Activated CD8-positive, alpha-beta T cell treated with anti-CD3 and anti-CD28 coated beads for 36 hours (primary cell): Measurements from ENCODE around the gene RAB6D. TPM values are rescaled to one million over a fixed set of nuclear protein-coding genes. Genes with fewer than 3 reads are reported as not detected.
"Not testable (repeated sequence)": the region's sequence is repeated elsewhere in the genome, so short reads cannot be mapped to it uniquely, and the experiment has no call there.

Experiments used
- ATAC-seq: fragments of 200-7000 bp; cut with Tn5 transposase; one replicate; pipeline ENCODE4 v1.10.0; 2021; ENCODE audit warnings: mild to moderate bottlenecking, moderate library complexity
- CTCF ChIA-PET: fragments of 350-600 bp; sonication (Branson Sonifier 250); formaldehyde crosslinking; loops from one replicate; lab custom pipeline; 2021; ENCODE audit warnings: antibody characterized with exemption; lab: Charles Lee
- POLR2A ChIA-PET: fragments of 350-600 bp; sonication (Branson Sonifier 250); formaldehyde crosslinking; loops from one replicate; lab custom pipeline; 2021; ENCODE audit warnings: antibody characterized with exemption; lab: Charles Lee
- DNase-seq: peaks from one replicate; pipeline ENCODE4 v3.0.0-alpha.2; 2020
- H3K27ac Mint-ChIP-seq: one replicate; pipeline ENCODE4 v1.8.0; 2021; ENCODE audit warnings: mild to moderate bottlenecking, mixed read lengths
- H3K27me3 Mint-ChIP-seq: one replicate; pipeline ENCODE4 v1.8.0; 2021; ENCODE audit warnings: mixed read lengths
- H3K36me3 Mint-ChIP-seq: one replicate; pipeline ENCODE4 v1.8.0; 2021; ENCODE audit warnings: low read depth, mixed read lengths
- H3K4me1 Mint-ChIP-seq: one replicate; pipeline ENCODE4 v1.8.0; 2021; ENCODE audit warnings: low read depth, mixed read lengths
- H3K4me3 Mint-ChIP-seq: one replicate; pipeline ENCODE4 v1.8.0; 2021; ENCODE audit warnings: mild to moderate bottlenecking, moderate library complexity, mixed read lengths
- H3K9me3 Mint-ChIP-seq: one replicate; pipeline ENCODE4 v1.8.0; 2021; ENCODE audit warnings: mixed read lengths
- intact Hi-C: fragments of 100-400 bp; cut with micrococcal nuclease; formaldehyde crosslinking; loops from one replicate; pipeline ENCODE4 v1.10.0; 2022
- total RNA-seq, 2 experiments: library from RNA; stranded (reverse); gene quantifications; one replicate each; pipeline ENCODE4 v1.2.3, GENCODE V29; 2021
- TF ChIP-seq, protein P1 (sequence below): fragments of 200-600 bp; IDR thresholded peaks from one replicate; pipeline ENCODE4 v1.8.0; 2022; ENCODE audit warnings: antibody characterized with exemption, mild to moderate bottlenecking

The RAB6D gene
- total RNA-seq, 2 experiments from 2014 or later = not detected

GRCh38 chr2:131394147-131394931, 30.4 kb upstream of the RAB6D start:
- Mint-ChIP-seq H3K27ac (no peak overlapping the region), H3K27me3 (peaks cover 3% of the 10 kb centered on the region), H3K4me1 (no peaks in the 10 kb centered on the region), H3K4me3 (no peak overlapping the region), H3K36me3 (no peaks in the 10 kb centered on the region), H3K9me3 (no peaks in the 10 kb centered on the region)
- CTCF ChIA-PET = interaction anchor here (1.0 to 1.6 kb wide), 4 partner anchors 9 to 278 kb away, joined by 3 read pairs; no protein-coding TSS in a partner anchor
- DNase-seq = peak; percentile 51
- peak; percentile 87 for ATAC-seq
- POLR2A ChIA-PET = no interaction called here
- TF ChIP-seq, protein P1, sequence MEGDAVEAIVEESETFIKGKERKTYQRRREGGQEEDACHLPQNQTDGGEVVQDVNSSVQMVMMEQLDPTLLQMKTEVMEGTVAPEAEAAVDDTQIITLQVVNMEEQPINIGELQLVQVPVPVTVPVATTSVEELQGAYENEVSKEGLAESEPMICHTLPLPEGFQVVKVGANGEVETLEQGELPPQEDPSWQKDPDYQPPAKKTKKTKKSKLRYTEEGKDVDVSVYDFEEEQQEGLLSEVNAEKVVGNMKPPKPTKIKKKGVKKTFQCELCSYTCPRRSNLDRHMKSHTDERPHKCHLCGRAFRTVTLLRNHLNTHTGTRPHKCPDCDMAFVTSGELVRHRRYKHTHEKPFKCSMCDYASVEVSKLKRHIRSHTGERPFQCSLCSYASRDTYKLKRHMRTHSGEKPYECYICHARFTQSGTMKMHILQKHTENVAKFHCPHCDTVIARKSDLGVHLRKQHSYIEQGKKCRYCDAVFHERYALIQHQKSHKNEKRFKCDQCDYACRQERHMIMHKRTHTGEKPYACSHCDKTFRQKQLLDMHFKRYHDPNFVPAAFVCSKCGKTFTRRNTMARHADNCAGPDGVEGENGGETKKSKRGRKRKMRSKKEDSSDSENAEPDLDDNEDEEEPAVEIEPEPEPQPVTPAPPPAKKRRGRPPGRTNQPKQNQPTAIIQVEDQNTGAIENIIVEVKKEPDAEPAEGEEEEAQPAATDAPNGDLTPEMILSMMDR = no peak
- intact Hi-C loops = loop anchor here (5.0 kb wide), 1 partner anchor 242 kb away; no protein-coding TSS in a partner anchor

DNA sequence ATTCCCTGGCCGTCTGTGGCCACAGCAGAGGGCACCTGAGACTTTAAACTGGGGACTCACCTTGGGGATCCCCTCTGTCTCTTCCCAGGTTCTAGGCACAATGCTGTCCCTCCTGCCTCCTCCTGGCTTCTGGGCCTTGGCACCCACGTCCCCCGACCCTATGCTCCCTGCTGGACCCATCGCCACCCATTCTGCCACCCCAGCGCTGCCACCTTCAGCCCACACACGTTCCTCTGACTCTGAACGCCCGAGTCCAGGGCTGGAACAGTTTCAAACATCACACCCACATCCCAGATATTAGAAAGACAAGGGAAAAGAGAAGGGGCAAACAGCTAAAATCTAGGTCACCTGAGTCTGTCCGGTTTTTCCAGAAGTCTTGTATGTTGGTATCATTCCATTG, 28.0 kb upstream of the RAB6D start:
- H3K4me3 Mint-ChIP-seq, H3K27me3 Mint-ChIP-seq, H3K27ac Mint-ChIP-seq, H3K36me3 Mint-ChIP-seq, H3K9me3 Mint-ChIP-seq, ATAC-seq, H3K4me1 Mint-ChIP-seq, POLR2A ChIA-PET, CTCF ChIA-PET, DNase-seq: not testable (repeated sequence)
- intact Hi-C loops = loop anchor here (5.0 kb wide), 1 partner anchor 240 kb away; no protein-coding TSS in a partner anchor

- CTCF ChIA-PET, H3K4me1 Mint-ChIP-seq, H3K36me3 Mint-ChIP-seq, H3K9me3 Mint-ChIP-seq, DNase-seq, H3K4me3 Mint-ChIP-seq, H3K27ac Mint-ChIP-seq, ATAC-seq, H3K27me3 Mint-ChIP-seq, POLR2A ChIA-PET: not testable (repeated sequence)
- intact Hi-C loops = loop anchor here (5.0 kb wide), 1 partner anchor 239 kb away; no protein-coding TSS in a partner anchor
Observed at GRCh38 chr2:131391471-131391870, 27.5 kb upstream of the RAB6D start.

DNA sequence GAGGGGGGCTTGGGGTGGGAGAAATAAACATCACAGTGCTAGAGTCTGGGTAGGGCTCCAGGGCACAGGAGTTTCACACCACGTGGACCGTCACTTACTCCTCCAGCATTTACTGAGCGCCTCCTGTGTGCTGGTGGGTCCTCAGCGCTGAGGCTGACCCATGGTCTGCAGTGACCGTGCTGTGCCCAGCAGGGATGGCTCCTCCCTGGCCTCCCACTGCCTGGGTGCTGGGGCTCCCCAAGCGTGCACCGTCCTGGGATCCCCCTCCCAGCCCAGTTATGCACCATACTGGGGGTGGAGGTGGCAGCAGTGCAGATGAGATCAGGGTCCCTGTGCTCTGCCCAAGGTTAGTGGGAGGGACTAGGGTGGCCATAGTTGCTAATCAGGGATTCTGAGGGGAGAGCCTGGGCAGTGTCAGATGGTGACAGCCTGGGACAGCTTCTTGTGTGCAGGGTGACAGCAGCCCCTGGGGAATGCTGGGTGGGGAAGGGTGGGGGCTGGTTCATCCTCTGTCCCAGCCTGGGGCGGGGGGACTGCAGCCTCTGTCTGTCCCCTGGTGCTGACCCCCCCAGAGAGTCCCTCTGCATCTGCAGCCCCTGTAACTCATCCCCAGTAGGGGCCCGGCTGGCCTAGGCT, 26.6 kb upstream of the RAB6D start:
- DNase-seq, H3K4me1 Mint-ChIP-seq, H3K36me3 Mint-ChIP-seq, POLR2A ChIA-PET, H3K27ac Mint-ChIP-seq, H3K4me3 Mint-ChIP-seq, CTCF ChIA-PET, ATAC-seq, H3K9me3 Mint-ChIP-seq, H3K27me3 Mint-ChIP-seq: not testable (repeated sequence)
- intact Hi-C loops = loop anchor here (5.0 kb wide), 1 partner anchor 238 kb away; no protein-coding TSS in a partner anchor

- no peaks in the 10 kb centered on the region for H3K36me3 Mint-ChIP-seq
- peaks cover 9% of the 10 kb centered on the region for H3K27me3 Mint-ChIP-seq
- intact Hi-C loops = loop anchor here (5.0 kb wide), 1 partner anchor 237 kb away; no protein-coding TSS in a partner anchor
- H3K9me3 Mint-ChIP-seq = no peaks in the 10 kb centered on the region
- no peaks in the 10 kb centered on the region for H3K4me1 Mint-ChIP-seq
- H3K4me3 Mint-ChIP-seq = no peak overlapping the region
- H3K27ac Mint-ChIP-seq = no peak overlapping the region
- ChIA-PET POLR2A (no interaction called here), CTCF (no interaction called here)
- ATAC-seq = no peak
- TF ChIP-seq, protein P1 = no peak
- no peak for DNase-seq
Observed at GRCh38 chr2:131389657-131390056, 25.7 kb upstream of the RAB6D start.

DNA sequence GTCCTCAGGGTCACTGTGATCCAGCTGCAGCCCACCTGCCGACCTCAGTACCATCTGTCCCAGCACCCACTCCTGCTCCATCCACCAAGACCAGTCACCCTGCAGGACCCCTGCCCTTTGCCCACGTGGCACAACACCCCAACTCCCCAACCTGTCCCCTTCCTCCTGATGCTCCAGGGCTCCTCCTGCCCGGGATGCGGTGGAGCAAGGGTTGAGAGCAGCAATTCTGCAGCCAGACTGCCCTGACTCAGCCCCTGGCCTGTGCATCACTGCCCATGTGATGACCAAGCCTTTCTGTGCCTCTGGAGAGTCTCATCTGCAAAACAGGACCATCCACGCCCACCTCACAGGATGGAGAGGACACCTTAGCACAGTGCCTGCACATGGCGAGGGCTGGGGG, 24.9 kb upstream of the RAB6D start:
- H3K27me3 Mint-ChIP-seq, H3K27ac Mint-ChIP-seq, intact Hi-C loops, H3K36me3 Mint-ChIP-seq, ATAC-seq, POLR2A ChIA-PET, CTCF ChIA-PET, H3K4me1 Mint-ChIP-seq, DNase-seq, H3K4me3 Mint-ChIP-seq, H3K9me3 Mint-ChIP-seq: not testable (repeated sequence)

- H3K27ac Mint-ChIP-seq, H3K4me3 Mint-ChIP-seq, H3K27me3 Mint-ChIP-seq, H3K36me3 Mint-ChIP-seq, intact Hi-C loops, ATAC-seq, POLR2A ChIA-PET, H3K4me1 Mint-ChIP-seq, CTCF ChIA-PET, H3K9me3 Mint-ChIP-seq, DNase-seq: not testable (repeated sequence)
Observed at GRCh38 chr2:131373111-131373510, 9.1 kb upstream of the RAB6D start.
